ENCODE results near the gene RAB13.
"Not testable (repeated sequence)": the region's sequence is repeated elsewhere in the genome, so short reads cannot be mapped to it uniquely, and the experiment has no call there.

DNA sequence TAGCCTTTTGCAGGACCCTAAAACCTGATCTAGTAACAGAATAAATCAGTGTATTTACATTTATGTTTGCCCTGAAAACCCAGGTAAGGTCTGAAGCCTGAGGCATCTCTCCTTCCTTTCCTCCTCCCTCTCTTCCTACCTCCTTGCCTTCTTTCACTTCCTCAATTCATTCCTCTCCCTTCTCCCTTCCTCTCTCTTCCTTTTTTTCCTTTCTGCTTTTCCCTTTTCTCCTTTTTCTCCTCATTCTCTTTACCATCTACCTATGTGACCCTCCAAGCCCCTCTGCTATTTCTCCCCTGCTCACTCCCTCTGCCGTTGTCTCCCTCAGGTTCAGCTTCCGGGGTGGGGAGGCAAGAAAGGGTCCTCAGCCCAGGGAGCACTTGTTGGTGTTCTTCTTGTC lies 4.4 kb downstream of the RAB13 start:
- TF ChIP-seq CTCF (IDR thresholded peaks at IDR 0.05); EZH2 (IDR thresholded peaks at IDR 0.05; ENCODE audit: borderline replicate concordance, insufficient read depth, low read depth, low read length, poor library complexity, severe bottlenecking): not testable (repeated sequence)
